Measurements from ENCODE around the gene TXN2.
"Not testable (repeated sequence)": the region's sequence is repeated elsewhere in the genome, so short reads cannot be mapped to it uniquely, and the experiment has no call there.

Gene TXN2

GRCh38 chr22:36481393-36482168, at the start of gene TXN2:
Gene TXN2 (minus strand): TSS chr22:36481640. CDS start chr22:36480837, 803 bp downstream.
- TF ChIP-seq CTCF (IDR thresholded peaks at IDR 0.05) = no peak
- Histone ChIP-seq H3K4me3 (peak within 1 kb of the TSS; percentile 80), H3K27ac (peak within 1 kb of the TSS; percentile 96 to 99)
- DNase-seq (ENCODE audit: low spot score) = peak; percentile 98

- peak within 1 kb of the TSS; percentile 89 to 93 for H3K27ac ChIP-seq
- peak within 1 kb of the TSS; percentile 79 for H3K4me3 ChIP-seq
- TF ChIP-seq CTCF (IDR thresholded peaks at IDR 0.05) = no peak
- DNase-seq (ENCODE audit: low spot score) = peak; percentile 98
These were observed 47.6 kb upstream of the TXN2 start, which contains the start of gene EIF3D for GRCh38 chr22:36528795-36529751. Gene EIF3D (minus strand): TSS chr22:36529166. CDS start chr22:36526121, 3,045 bp downstream.

- H3K4me3 ChIP-seq = peak overlapping the region; percentile 79
- TF ChIP-seq CTCF (IDR thresholded peaks at IDR 0.05) = no peak
- DNase-seq (ENCODE audit: low spot score) = no peak
- H3K27ac ChIP-seq = peak overlapping the region; percentile 89 to 93
These were observed 46.9 kb upstream of the TXN2 start for GRCh38 chr22:36528341-36528740.

GRCh38 chr22:36522662-36523061, 41.2 kb upstream of the TXN2 start:
- no peak overlapping the region for H3K4me3 ChIP-seq
- H3K27ac ChIP-seq = no peak overlapping the region
- no peak for TF ChIP-seq CTCF (IDR thresholded peaks at IDR 0.05)
- no peak for DNase-seq (ENCODE audit: low spot score)

- Histone ChIP-seq H3K4me3 (no peak overlapping the region), H3K27ac (no peak overlapping the region)
- DNase-seq (ENCODE audit: low spot score) = no peak
- TF ChIP-seq CTCF (IDR thresholded peaks at IDR 0.05) = no peak
These were observed 39.0 kb upstream of the TXN2 start for GRCh38 chr22:36520423-36520822.

GRCh38 chr22:36519906-36520305, 38.5 kb upstream of the TXN2 start:
- not testable (repeated sequence) for H3K27ac ChIP-seq; DNase-seq (ENCODE audit: low spot score); H3K4me3 ChIP-seq

- no peak overlapping the region for H3K4me3 ChIP-seq
- no peak for DNase-seq (ENCODE audit: low spot score)
- no peak for TF ChIP-seq CTCF (IDR thresholded peaks at IDR 0.05)
- H3K27ac ChIP-seq = no peak overlapping the region
These were observed 33.3 kb upstream of the TXN2 start for GRCh38 chr22:36514766-36515165.

Measured in coronary artery (tissue), 2 donors.